ENCODE data around the gene ISLR2.
"Not testable (repeated sequence)": the region's sequence is repeated elsewhere in the genome, so short reads cannot be mapped to it uniquely, and the experiment has no call there.

The ISLR2 gene

GRCh38 chr15:74130155-74130848 lies at the start of gene ISLR2:
Gene ISLR2, plus strand, starts transcription at chr15:74130586. Its CDS starts 2,169 bp downstream, at chr15:74132755.
- no peak for DNase-seq

- not testable (repeated sequence) for DNase-seq
These were observed 47.9 kb upstream of the ISLR2 start, which contains the start of gene GOLGA6A for GRCh38 chr15:74082450-74082849. Gene GOLGA6A, minus strand, starts transcription at chr15:74082550. Its CDS starts 41 bp downstream, at chr15:74082509.

- not testable (repeated sequence) for DNase-seq
These were observed 35.8 kb upstream of the ISLR2 start for GRCh38 chr15:74094567-74094966.

- DNase-seq = not testable (repeated sequence)
These were observed 34.8 kb upstream of the ISLR2 start for GRCh38 chr15:74095610-74096009.

- not testable (repeated sequence) for DNase-seq
These were observed 33.5 kb upstream of the ISLR2 start for GRCh38 chr15:74096753-74097474.

GRCh38 chr15:74099963-74100733 lies 30.2 kb upstream of the ISLR2 start:
- DNase-seq = peak; percentile 87

- DNase-seq = no peak
These were observed 22.3 kb upstream of the ISLR2 start for GRCh38 chr15:74108111-74108510.

GRCh38 chr15:74108611-74109010 lies 21.8 kb upstream of the ISLR2 start:
- peak; percentile 36 for DNase-seq

GRCh38 chr15:74109713-74110112 lies 20.7 kb upstream of the ISLR2 start:
- DNase-seq = no peak

- no peak for DNase-seq
These were observed 10.0 kb upstream of the ISLR2 start for GRCh38 chr15:74120426-74120825.

- no peak for DNase-seq
These were observed 9.3 kb upstream of the ISLR2 start for GRCh38 chr15:74121039-74121438.

GRCh38 chr15:74121858-74122257 lies 8.5 kb upstream of the ISLR2 start:
- no peak for DNase-seq

- DNase-seq = no peak
These were observed 7.8 kb upstream of the ISLR2 start for GRCh38 chr15:74122403-74123130.

GRCh38 chr15:74123131-74123429 lies 7.3 kb upstream of the ISLR2 start:
- DNase-seq = no peak

- DNase-seq = no peak
These were observed 6.7 kb upstream of the ISLR2 start for GRCh38 chr15:74123658-74124057.

GRCh38 chr15:74124196-74124595 lies 6.2 kb upstream of the ISLR2 start:
- no peak for DNase-seq

- DNase-seq = no peak
These were observed 5.6 kb upstream of the ISLR2 start for GRCh38 chr15:74124759-74125158.

GRCh38 chr15:74127255-74127953 lies 3.0 kb upstream of the ISLR2 start:
- peak; percentile 94 for DNase-seq

GRCh38 chr15:74127954-74128784 lies 2.2 kb upstream of the ISLR2 start:
- no peak for DNase-seq

- no peak for DNase-seq
These were observed 1.4 kb upstream of the ISLR2 start for GRCh38 chr15:74128785-74129585.

Data from activated CD4-positive, alpha-beta T cell treated with anti-CD3 and anti-CD28 coated beads for 48 hours (primary cell).